Prostate gland (tissue), 2 donors: ENCODE data around the gene EOLA1.

Experiments used
- POLR2A ChIP-seq: fragments of 450-650 bp; IDR thresholded peaks from one replicate; pipeline ENCODE4 v1.6.1; 2016; ENCODE audit warnings: antibody characterized with exemption, mild to moderate bottlenecking
- POLR2AphosphoS5 ChIP-seq: sonication (generic); formaldehyde crosslinking; IDR thresholded peaks from one replicate; pipeline ENCODE4 v1.6.1; 2017; ENCODE audit warnings: antibody characterized with exemption
- TF ChIP-seq, protein P1 (sequence below), 4 experiments: fragments of 200-600 bp in 2 of 4; fragments of 450-650 bp in 2 of 4; sonication (generic) in 2 of 4; IDR thresholded peaks; 1 replicate in 3 of 4; 2 replicates in 1 of 4; pipeline ENCODE4 v1.5.1; 2016 to 2019; ENCODE audit warnings: antibody characterized with exemption in 4 of 4, mild to moderate bottlenecking in 2 of 4, moderate library complexity in 2 of 4

- TF ChIP-seq, protein P1, sequence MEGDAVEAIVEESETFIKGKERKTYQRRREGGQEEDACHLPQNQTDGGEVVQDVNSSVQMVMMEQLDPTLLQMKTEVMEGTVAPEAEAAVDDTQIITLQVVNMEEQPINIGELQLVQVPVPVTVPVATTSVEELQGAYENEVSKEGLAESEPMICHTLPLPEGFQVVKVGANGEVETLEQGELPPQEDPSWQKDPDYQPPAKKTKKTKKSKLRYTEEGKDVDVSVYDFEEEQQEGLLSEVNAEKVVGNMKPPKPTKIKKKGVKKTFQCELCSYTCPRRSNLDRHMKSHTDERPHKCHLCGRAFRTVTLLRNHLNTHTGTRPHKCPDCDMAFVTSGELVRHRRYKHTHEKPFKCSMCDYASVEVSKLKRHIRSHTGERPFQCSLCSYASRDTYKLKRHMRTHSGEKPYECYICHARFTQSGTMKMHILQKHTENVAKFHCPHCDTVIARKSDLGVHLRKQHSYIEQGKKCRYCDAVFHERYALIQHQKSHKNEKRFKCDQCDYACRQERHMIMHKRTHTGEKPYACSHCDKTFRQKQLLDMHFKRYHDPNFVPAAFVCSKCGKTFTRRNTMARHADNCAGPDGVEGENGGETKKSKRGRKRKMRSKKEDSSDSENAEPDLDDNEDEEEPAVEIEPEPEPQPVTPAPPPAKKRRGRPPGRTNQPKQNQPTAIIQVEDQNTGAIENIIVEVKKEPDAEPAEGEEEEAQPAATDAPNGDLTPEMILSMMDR (IDR thresholded peaks at IDR 0.05): no peak
- TF ChIP-seq POLR2A (no peak), POLR2AphosphoS5 (no peak)
Observed at GRCh38 chrX:149506349-149506748, 34.5 kb upstream of the EOLA1 start.
